DMS114 treated with DMSO at 0.1 percent for 48 hours (cell line): Measurements from ENCODE around the gene AGTPBP1.
"Not testable (repeated sequence)": the region's sequence is repeated elsewhere in the genome, so short reads cannot be mapped to it uniquely, and the experiment has no call there.

ENCODE experiments used
- DNase-seq: peaks from one replicate; lab custom pipeline; 2025; ENCODE audit not compliant: unreplicated experiment; lab: John Stamatoyannopoulos, UW

The AGTPBP1 gene

GRCh38 chr9:85631809-85632208, 109.9 kb downstream of the AGTPBP1 start:
- no peak for DNase-seq

DNA sequence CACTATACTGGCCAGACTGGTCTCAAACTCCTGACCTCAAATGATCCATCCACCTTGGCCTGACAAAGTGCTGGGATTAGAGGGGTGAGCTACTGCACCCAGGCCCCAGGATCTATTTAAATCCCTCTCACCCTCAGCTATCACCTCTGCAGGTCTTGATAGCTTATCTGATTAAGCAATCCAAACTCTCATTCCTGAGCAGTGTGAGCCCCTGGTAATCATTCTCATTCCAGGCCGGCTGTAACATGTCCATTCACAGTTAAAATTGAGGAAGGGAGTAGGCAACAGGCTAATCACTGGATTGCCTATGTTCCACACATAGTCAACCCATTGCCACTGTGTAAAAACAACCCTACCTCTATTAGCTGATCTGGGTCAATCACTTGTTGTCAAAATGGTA, 111.1 kb downstream of the AGTPBP1 start:
- no peak for DNase-seq

DNA sequence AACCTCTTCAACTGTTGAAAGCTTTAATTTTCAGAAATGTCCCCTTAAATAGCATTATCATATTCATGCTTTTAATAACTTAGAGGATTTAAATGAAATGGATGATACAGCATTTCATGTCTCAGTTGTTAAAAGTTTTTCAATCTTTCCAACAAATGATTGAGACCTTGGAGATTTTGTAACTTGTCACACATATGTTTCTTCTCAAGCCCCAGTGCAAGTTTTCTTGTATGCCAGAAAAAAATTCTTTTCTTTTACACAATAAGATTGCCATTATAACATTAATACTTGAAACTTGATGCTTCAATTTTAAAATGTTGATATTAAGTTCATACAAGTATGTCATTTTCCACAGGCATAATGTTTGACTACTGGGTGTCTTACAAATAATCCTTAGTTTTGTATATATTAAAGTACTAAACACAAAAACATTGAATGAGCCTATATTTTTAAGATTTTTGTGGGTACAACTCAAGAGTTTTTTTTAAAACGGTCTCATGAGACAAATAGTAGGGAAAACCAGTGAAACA, 124.5 kb downstream of the AGTPBP1 start:
- no peak for DNase-seq

DNA sequence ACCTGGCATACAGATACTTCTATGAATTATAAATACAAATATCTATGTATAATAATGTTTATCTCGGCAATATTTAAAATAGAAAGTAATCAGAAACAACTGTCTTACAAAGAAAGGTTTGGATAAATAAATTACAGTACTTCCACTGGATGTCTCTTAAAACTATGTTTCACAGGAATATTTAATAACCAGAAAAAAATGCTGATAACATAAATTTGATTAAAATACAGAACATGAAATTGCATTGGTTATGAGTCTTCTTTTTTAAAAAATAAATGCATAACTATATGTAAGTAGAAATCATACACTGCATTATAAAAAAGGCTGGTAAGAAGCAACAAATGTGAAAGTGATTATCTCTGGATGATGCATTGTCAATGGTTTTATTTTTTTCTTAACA, 126.0 kb downstream of the AGTPBP1 start:
- DNase-seq, result no peak

GRCh38 chr9:85610074-85610860, 131.5 kb downstream of the AGTPBP1 start:
- DNase-seq, result peak; percentile 66

DNA sequence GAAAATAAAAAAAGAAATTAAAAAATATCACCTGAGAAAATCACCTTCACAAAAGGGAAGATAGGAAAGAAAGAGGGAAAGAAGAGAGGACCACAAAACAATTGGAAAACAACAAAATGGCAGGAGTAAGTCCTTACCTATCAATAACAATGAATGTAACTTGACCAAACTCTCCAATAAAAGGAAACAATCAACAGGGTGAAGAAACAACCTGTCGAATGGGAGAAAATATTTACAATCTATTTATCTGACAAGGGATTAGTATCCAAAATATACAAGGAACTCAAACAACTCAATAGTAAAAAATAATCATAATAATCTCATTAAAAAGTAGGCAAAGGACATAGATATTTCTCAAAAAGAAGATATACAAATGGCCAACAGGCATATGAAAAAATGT, 135.8 kb downstream of the AGTPBP1 start:
- DNase-seq, result no peak

- DNase-seq, result no peak
Observed at GRCh38 chr9:85603936-85604335, 137.8 kb downstream of the AGTPBP1 start.

DNA sequence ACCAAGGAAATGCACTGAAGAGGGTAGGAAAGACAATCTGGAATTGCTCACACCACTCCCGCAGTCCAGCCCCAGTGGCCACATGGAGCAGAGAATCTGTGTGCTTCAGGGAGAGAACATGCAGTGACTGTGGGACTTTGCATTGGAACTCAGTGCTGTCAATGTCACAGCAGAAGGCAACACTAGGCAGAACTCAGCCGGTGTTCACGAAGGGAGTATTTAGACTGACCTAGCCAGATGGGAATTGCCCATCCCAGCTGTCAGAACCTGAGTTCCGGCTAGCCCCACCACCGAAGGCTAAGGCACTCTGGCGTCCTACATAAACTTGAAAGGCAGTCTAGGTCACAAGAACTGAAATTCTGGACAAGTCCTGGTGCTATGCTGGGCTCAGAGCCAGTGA, 139.0 kb downstream of the AGTPBP1 start:
- DNase-seq, result no peak

DNA sequence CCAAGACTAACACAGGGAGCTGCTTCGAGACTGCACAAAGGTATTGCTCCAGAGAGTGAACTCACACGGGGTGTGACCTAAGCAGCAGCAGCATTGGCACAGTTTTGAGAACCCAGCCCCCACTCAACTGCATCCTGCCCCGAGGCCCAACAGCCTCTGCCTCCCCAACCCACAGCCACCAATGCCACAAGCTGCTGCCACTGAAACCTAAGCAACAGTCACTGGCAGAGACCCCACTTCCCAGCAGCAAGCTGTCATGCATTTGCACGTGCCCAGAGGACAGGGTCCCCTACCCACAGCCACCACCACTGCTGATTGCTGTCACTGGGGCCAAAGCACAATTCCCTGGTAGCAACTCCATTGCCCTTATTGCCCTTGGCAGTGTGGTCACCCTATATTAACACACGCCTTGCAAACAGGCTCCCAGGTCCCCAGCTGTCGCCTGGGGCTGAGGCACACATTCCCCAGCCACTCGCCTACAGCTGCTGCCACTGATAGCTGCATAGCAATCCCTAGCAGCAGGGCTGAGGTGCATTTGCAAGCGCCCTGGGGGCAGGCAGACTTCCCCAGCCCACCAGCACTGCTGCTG, 141.0 kb downstream of the AGTPBP1 start:
- no peak for DNase-seq

DNA sequence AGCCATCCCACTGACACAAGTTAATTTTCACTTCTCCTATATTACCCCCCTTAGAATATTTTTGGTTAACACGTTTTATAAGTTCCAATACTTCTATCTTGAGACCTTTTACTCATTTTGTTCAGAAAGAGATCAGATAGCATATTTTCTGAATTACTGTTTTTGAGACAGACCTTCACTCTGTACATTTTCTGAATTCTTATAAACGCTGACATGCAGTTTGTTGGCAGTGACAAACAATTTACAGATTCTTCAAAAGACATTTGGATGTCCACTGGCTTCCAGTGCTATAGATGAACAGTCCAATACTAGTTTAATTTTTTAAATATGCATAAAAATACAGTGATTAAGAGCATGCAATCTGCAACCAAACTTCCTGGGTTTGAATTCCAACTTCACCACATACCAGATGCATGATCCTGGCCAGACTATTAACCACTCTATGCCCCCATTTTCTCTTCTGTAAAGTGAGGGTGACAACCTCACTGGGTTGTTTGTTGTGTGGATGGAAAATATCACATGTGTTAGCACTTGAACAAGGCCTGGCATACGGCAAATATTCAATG, 142.1 kb downstream of the AGTPBP1 start:
- no peak for DNase-seq

GRCh38 chr9:85594316-85594715, 147.4 kb downstream of the AGTPBP1 start:
- DNase-seq, result no peak

DNA sequence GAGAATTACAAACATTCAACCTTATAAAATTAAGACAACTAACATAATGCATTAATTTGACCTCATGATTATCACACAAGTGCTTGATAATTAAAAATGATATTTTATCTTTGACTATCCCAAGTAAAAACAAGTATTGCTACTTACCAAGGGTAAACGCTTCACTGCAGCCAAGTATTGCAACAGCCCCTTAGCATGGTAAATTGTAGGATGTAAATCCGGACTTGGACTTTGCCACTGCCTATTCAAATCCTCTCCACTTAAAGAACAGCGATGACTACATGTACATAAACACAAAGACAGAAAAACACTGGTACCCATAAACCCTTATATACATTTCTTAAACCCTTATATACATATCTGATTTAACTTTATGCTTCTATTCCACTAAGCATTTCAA, 155.1 kb downstream of the AGTPBP1 start:
- no peak for DNase-seq

GRCh38 chr9:85577353-85577952, 164.3 kb downstream of the AGTPBP1 start:
- DNase-seq, result no peak

DNA sequence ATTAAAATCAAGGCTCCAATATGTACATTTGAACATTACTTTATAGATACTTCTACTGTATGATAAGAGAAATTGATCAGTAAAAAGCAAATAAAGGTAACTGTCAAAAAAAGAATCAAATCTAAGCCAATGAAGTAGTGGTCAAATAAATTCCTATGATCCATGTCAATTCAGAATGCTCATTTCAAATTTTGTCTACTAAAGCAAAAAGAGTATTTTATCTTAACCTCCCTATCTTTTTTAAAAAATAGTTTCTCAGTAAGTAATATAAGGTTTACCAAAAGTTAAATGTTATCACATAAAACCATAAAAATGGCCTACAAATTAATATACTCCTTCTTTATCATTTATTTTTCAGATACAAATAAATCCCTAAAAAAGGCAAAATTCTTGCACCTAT, 165.9 kb downstream of the AGTPBP1 start:
- no peak for DNase-seq

- DNase-seq, result not testable (repeated sequence)
Observed at GRCh38 chr9:85573546-85573945, 168.2 kb downstream of the AGTPBP1 start.

DNA sequence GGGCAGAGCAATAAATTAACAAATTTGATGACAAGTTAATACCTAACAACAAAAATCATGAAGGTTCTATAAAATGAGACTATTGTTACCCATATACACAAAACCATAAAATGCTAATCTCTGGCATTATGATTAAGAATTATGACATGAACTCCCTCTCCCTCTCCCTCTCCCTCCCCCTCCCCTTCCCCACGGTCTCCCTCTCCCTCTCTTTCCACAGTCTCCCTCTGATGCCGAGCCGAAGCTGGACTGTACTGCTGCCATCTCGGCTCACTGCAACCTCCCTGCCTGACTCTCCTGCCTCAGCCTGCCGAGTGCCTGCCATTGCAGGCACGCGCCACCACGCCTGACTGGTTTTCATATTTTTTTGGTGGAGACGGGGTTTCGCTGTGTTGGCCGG, 168.8 kb downstream of the AGTPBP1 start:
- DNase-seq, result not testable (repeated sequence)

DNA sequence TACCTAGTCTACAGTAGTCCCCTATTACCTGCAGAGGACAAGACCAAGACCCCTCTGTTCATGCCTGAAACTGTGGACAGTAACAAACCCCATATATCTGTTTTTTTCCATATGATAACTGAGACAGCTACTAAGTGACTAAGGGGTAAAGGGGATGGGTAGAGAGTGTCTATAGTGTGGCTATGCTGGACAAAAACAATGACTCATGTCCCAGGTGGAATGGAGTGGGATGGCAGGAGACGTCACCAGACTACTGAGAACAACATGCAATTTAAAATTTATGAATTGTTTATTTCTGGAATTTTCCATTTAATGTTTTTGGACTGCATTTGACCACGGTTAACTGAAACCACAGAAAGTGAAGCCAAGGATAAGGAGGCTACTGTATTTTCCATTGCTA, 171.8 kb downstream of the AGTPBP1 start:
- DNase-seq, result no peak

DNA sequence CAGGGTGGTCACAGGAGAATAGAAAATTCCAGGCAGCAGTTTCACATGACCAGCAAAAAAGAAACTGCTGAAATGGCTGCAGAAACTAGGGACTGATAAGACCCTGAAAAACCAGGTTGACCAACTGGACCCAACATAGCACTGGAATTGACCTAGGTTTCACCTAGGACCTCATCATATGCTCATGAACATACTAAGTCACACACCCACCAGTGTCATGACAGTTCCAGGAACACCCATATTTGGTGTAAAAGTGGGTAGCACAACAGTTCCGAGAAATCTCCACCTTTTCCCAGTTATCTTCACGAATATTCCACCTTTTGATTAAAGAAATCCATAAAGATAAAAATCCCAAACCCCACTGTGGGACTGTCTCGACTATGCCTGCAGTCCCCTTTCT, 182.2 kb downstream of the AGTPBP1 start:
- no peak for DNase-seq

- no peak for DNase-seq
Observed at GRCh38 chr9:85554349-85554748, 187.4 kb downstream of the AGTPBP1 start.

DNA sequence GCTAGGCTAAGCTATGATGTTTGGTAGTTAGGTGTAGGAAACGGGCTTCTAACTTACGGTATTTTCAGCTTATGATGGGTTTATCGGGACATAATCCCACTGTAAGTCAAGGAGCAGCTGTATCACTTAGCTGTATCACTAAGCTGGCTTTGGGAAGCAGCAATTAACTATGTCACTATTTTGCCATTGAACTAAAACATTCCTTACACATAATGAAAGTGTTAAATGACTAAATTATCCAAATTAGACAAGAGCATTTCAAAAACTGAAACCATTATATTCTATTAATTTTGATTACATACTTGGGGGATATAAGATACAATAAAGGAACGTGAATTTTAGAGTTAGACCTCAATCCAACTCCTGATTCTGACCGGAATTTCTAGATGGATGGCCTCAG, 188.3 kb downstream of the AGTPBP1 start:
- DNase-seq, result no peak

DNA sequence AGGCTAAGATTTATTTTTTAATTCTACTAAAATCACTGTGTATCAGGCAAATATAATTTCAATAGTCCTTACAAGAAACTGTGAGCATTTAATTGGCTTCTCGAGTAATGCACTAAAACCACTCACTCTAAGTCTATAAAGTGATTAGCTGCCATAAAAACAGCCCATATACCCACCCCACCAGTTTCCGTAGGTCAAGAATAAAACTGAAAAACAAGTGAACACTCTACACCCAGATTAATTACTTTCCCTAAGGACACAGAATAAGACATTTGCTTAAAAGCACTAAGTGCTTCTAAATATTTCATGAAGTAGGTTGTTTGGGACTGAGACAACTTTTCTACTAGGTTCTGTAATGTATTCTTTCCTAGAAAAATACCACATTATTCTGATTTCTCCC, 194.2 kb downstream of the AGTPBP1 start:
- DNase-seq, result no peak

DNA sequence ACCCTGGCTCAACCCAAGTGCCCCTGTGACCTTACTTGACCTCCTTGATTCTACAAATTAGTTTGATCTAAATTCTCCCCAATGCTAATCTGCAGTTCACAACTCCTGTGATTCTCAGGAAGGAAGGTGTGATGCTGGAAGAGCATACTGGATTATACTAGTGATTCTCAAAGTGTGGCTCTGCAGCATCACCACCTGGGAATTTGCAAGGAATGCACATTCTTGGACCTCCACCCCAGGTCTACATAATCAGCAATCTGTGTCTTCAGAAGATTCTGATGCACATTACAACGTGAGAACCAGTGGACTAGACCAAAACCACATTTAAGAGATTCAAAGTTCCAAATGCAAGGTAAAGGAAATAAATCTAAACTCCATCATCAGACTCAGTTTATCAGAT, 198.6 kb downstream of the AGTPBP1 start:
- no peak for DNase-seq
